OCI-LY3 (cell line): Measurements from ENCODE around the gene GTF3A.

Source experiments
- CTCF ChIP-seq: fragments of 200-600, 300-600 bp; sonication (generic); IDR thresholded peaks from 2 replicates; pipeline ENCODE4 v1.5.1; 2014; ENCODE audit warnings: antibody characterized with exemption, low read length, low read depth
- EZH2phosphoT487 ChIP-seq: fragments of 200-600 bp; shearing (Covaris generic); IDR thresholded peaks from 2 replicates; pipeline ENCODE4 v1.6.1; 2018; ENCODE audit warnings: antibody characterized with exemption, mixed run types, low read depth

GRCh38 chr13:27427641-27428040 lies 3.2 kb downstream of the GTF3A start:
- TF ChIP-seq CTCF (no peak), EZH2phosphoT487 (no peak)
